Sigmoid colon (tissue), 4 donors: ENCODE results near the gene VPS37B.

Source experiments
- CTCF ChIP-seq, 4 experiments: fragments of 450-650 bp in 3 of 4; fragments of 200-600 bp in 1 of 4; IDR thresholded peaks; one replicate each; pipeline ENCODE4 v1.5.1; 2016 to 2019; ENCODE audit warnings: antibody characterized with exemption in 4 of 4, mild to moderate bottlenecking in 3 of 4, moderate library complexity in 2 of 4
- EP300 ChIP-seq, 4 donors: sonication (generic); formaldehyde crosslinking; IDR thresholded peaks; one replicate each; pipeline ENCODE4 v1.6.1; 2017; ENCODE audit warnings: antibody characterized with exemption in 4 of 4
- POLR2A ChIP-seq, 2 donors: fragments of 450-650 bp; IDR thresholded peaks; one replicate each; pipeline ENCODE4 v1.6.1; 2016; ENCODE audit warnings: antibody characterized with exemption in 2 of 2, mild to moderate bottlenecking in 2 of 2, moderate library complexity in 2 of 2
- POLR2AphosphoS5 ChIP-seq, 4 donors: sonication (generic); formaldehyde crosslinking; IDR thresholded peaks; one replicate each; pipeline ENCODE4 v1.6.1; 2017; ENCODE audit warnings: antibody characterized with exemption in 4 of 4

GRCh38 chr12:122880668-122881067 lies 15.3 kb downstream of the VPS37B start:
- TF ChIP-seq EP300 (IDR thresholded peaks at IDR 0.05) (no peak), POLR2AphosphoS5 (IDR thresholded peaks at IDR 0.05) (no peak), CTCF (IDR thresholded peaks at IDR 0.05) (peak in 1 of 4 experiments; percentile 13), POLR2A (IDR thresholded peaks at IDR 0.05) (no peak)
